ENCODE results near the gene MYOM1.

The MYOM1 gene

GRCh38 chr18:3147935-3148554 is 71.7 kb downstream of the MYOM1 start:
- no peak for DNase-seq

- DNase-seq, result no peak
Measured at GRCh38 chr18:3140986-3141639, 78.7 kb downstream of the MYOM1 start.

GRCh38 chr18:3140342-3140741 is 79.4 kb downstream of the MYOM1 start:
- no peak for DNase-seq

GRCh38 chr18:3139406-3139805 is 80.4 kb downstream of the MYOM1 start:
- DNase-seq, result no peak

- no peak for DNase-seq
Measured at GRCh38 chr18:3138274-3138975, 81.3 kb downstream of the MYOM1 start.

GRCh38 chr18:3135536-3135935 is 84.2 kb downstream of the MYOM1 start:
- DNase-seq, result no peak

- no peak for DNase-seq
Measured at GRCh38 chr18:3132700-3133099, 87.1 kb downstream of the MYOM1 start.

- no peak for DNase-seq
Measured at GRCh38 chr18:3130344-3130743, 89.4 kb downstream of the MYOM1 start.

- DNase-seq, result peak; percentile 75
Measured at GRCh38 chr18:3129053-3129864, 90.5 kb downstream of the MYOM1 start.

GRCh38 chr18:3126457-3127097 is 93.2 kb downstream of the MYOM1 start:
- no peak for DNase-seq

- no peak for DNase-seq
Measured at GRCh38 chr18:3124822-3125221, 94.9 kb downstream of the MYOM1 start.

GRCh38 chr18:3122851-3123250 is 96.9 kb downstream of the MYOM1 start:
- DNase-seq, result no peak

GRCh38 chr18:3121259-3121658 is 98.5 kb downstream of the MYOM1 start:
- no peak for DNase-seq

GRCh38 chr18:3120356-3120755 is 99.4 kb downstream of the MYOM1 start:
- no peak for DNase-seq

GRCh38 chr18:3119401-3120341 is 100.1 kb downstream of the MYOM1 start:
- no peak for DNase-seq

GRCh38 chr18:3118195-3119010 is 101.4 kb downstream of the MYOM1 start:
- DNase-seq, result no peak

- DNase-seq, result no peak
Measured at GRCh38 chr18:3117493-3118192, 102.1 kb downstream of the MYOM1 start.

GRCh38 chr18:3115447-3116030 is 104.2 kb downstream of the MYOM1 start:
- no peak for DNase-seq

GRCh38 chr18:3114451-3114850 is 105.3 kb downstream of the MYOM1 start:
- no peak for DNase-seq

- DNase-seq, result no peak
Measured at GRCh38 chr18:3114026-3114425, 105.7 kb downstream of the MYOM1 start.
